HCT116 (cell line): ENCODE data around the gene OLFML1. TPM values are rescaled to one million over a fixed set of nuclear protein-coding genes. Genes with fewer than 3 reads are reported as not detected.

ENCODE experiments used
- ATAC-seq: fragments of 200-7000 bp; cut with Tn5 transposase; 2 replicates; pipeline ENCODE4 v1.9.1; 2020; ENCODE audit warnings: mild to moderate bottlenecking, moderate library complexity
- BruUV-seq: library from RNA; stranded (reverse); fragments of 400-500 nt; replicated peaks from 2 replicates; lab custom pipeline; 2021; lab: Mats Ljungman, UMichigan
- CTCF ChIA-PET: fragments of 300-600 bp; sonication (Branson Sonifier 250); formaldehyde crosslinking; loops from one replicate; lab custom pipeline; 2021; ENCODE audit warnings: antibody characterized with exemption; lab: Charles Lee
- POLR2A ChIA-PET: fragments of 300-600, 350-600 bp; sonication (Branson Sonifier 250); formaldehyde crosslinking; loops from one replicate; lab custom pipeline; 2021; ENCODE audit warnings: antibody characterized with exemption; lab: Charles Lee
- RAD21 ChIA-PET, 2 experiments: fragments of 300-600 bp; sonication (Branson Sonifier 250); formaldehyde crosslinking; loops; one replicate each; lab custom pipeline; 2023; ENCODE audit warnings: low total read pairs in 2 of 2; ENCODE audit not compliant: uncharacterized antibody in 2 of 2, unreplicated experiment in 2 of 2, low non-redundant PET in 1 of 2; lab: Charles Lee
- DNase-seq: peaks from one replicate; pipeline ENCODE4 v3.0.0-alpha.2; 2010; ENCODE audit warnings: low read depth, low spot score
- H2AFZ ChIP-seq: fragments of 200-600 bp; shearing (Covaris generic), sonication (generic); 2 replicates; pipeline ENCODE4 v1.6.1; 2017; ENCODE audit warnings: low read depth, mixed run types, mixed read lengths, antibody characterized with exemption, low read length; ENCODE audit not compliant: poor library complexity, severe bottlenecking
- H3K27ac ChIP-seq: 2 replicates; pipeline ENCODE4 v1.5.1; 2012; ENCODE audit warnings: low read depth, low read length
- H3K27me3 ChIP-seq: fragments of 200-600 bp; sonication (generic); 2 replicates; pipeline ENCODE4 v1.6.1; 2016; ENCODE audit warnings: mixed run types, low read length, mixed read lengths; ENCODE audit not compliant: insufficient read depth
- H3K36me3 ChIP-seq, 2 experiments: fragments of 200-500 bp in 1 of 2; fragments of 200-600 bp in 1 of 2; sonication (Bioruptor generic) in 1 of 2; sonication (generic) in 1 of 2; 2 replicates each; pipeline versions ENCODE4 v1.5.1 to v1.6.1; 2014 to 2016; ENCODE audit warnings: low read length in 2 of 2, inconsistent platforms in 1 of 2, mixed read lengths in 1 of 2, mixed run types in 1 of 2; ENCODE audit not compliant: insufficient read depth in 2 of 2, control insufficient read depth in 1 of 2
- H3K4me1 ChIP-seq, 2 experiments: fragments of 200-600 bp in 1 of 2; sonication (generic) in 1 of 2; 2 replicates each; pipeline versions ENCODE4 v1.5.1 to v1.6.1; 2012 to 2017; ENCODE audit warnings: low read length in 2 of 2, inconsistent platforms in 1 of 2, mild to moderate bottlenecking in 1 of 2, mixed read lengths in 1 of 2, mixed run types in 1 of 2, moderate library complexity in 1 of 2; ENCODE audit not compliant: insufficient read depth in 2 of 2, control insufficient read depth in 1 of 2
- H3K4me2 ChIP-seq: fragments of 200-600 bp; sonication (generic); 2 replicates; pipeline ENCODE4 v1.6.1; 2017; ENCODE audit warnings: mixed run types, low read length, mixed read lengths
- H3K4me3 ChIP-seq, 2 experiments: fragments of 200-600 bp in 1 of 2; sonication (generic) in 1 of 2; replicated peaks in 1 of 2; 2 replicates each; pipeline ENCODE4 v1.5.1; 2011 to 2016; ENCODE audit warnings: low read length in 2 of 2, control low read depth in 1 of 2, low read depth in 1 of 2, mild to moderate bottlenecking in 1 of 2, mixed read lengths in 1 of 2, mixed run types in 1 of 2
- H3K79me2 ChIP-seq: fragments of 200-600 bp; sonication (generic); 2 replicates; pipeline ENCODE4 v1.6.1; 2017; ENCODE audit warnings: mild to moderate bottlenecking, mixed run types, low read length, moderate library complexity, mixed read lengths; ENCODE audit not compliant: insufficient read depth
- H3K9ac ChIP-seq: fragments of 200-600 bp; sonication (generic); 2 replicates; pipeline ENCODE4 v1.6.1; 2016; ENCODE audit warnings: low read length, mixed read lengths
- H3K9me2 ChIP-seq: fragments of 200-600 bp; sonication (generic), shearing (Covaris generic); 2 replicates; pipeline ENCODE4 v1.6.1; 2017; ENCODE audit warnings: mixed run types, mild to moderate bottlenecking, moderate library complexity; ENCODE audit not compliant: insufficient read depth
- H3K9me3 ChIP-seq, 2 experiments: fragments of 200-500 bp in 1 of 2; fragments of 200-600 bp in 1 of 2; sonication (Bioruptor generic) in 1 of 2; sonication (generic) in 1 of 2; 2 replicates each; pipeline ENCODE4 v1.6.1; 2014 to 2017; ENCODE audit warnings: low read length in 2 of 2, mixed read lengths in 2 of 2, inconsistent platforms in 1 of 2, low read depth in 1 of 2, mild to moderate bottlenecking in 1 of 2, mixed run types in 1 of 2, moderate library complexity in 1 of 2; ENCODE audit not compliant: control insufficient read depth in 1 of 2, insufficient read depth in 1 of 2
- H4K20me1 ChIP-seq: fragments of 200-600 bp; sonication (generic), shearing (Covaris generic); 2 replicates; pipeline ENCODE4 v1.6.1; 2017; ENCODE audit warnings: mixed run types, mild to moderate bottlenecking, moderate library complexity; ENCODE audit not compliant: insufficient read depth
- ATF3 ChIP-seq: IDR thresholded peaks from 2 replicates; pipeline ENCODE4 v1.6.1; 2012
- CEBPB ChIP-seq: IDR thresholded peaks from 2 replicates; pipeline ENCODE4 v1.6.1; 2012; ENCODE audit warnings: low read depth
- EGR1 ChIP-seq: IDR thresholded peaks from 2 replicates; pipeline ENCODE4 v1.6.1; 2012; ENCODE audit warnings: low read depth
- ELF1 ChIP-seq: IDR thresholded peaks from 2 replicates; pipeline ENCODE4 v1.6.1; 2012; ENCODE audit warnings: low read depth, borderline replicate concordance
- EZH2 ChIP-seq: fragments of 200-600 bp; sonication (generic); IDR thresholded peaks from 2 replicates; pipeline ENCODE4 v1.6.1; 2017; ENCODE audit warnings: antibody characterized with exemption, mixed run types
- FOSL1 ChIP-seq: IDR thresholded peaks from 2 replicates; pipeline ENCODE4 v1.6.1; 2012; ENCODE audit warnings: low read depth
- JUND ChIP-seq: IDR thresholded peaks from 2 replicates; pipeline ENCODE4 v1.6.1; 2012
- MAX ChIP-seq: IDR thresholded peaks from 2 replicates; pipeline ENCODE4 v1.6.1; 2012
- POLR2A ChIP-seq: IDR thresholded peaks from 2 replicates; pipeline ENCODE4 v1.7.0; 2011; ENCODE audit warnings: borderline replicate concordance; ENCODE audit not compliant: insufficient read depth, insufficient read length; ENCODE audit errors: extremely low read depth
- POLR2AphosphoS5 ChIP-seq: IDR thresholded peaks from 2 replicates; pipeline ENCODE4 v1.6.1; 2011; ENCODE audit warnings: mild to moderate bottlenecking, low read depth, low read length, moderate library complexity
- SIN3A ChIP-seq: IDR thresholded peaks from 2 replicates; pipeline ENCODE4 v1.6.1; 2012; ENCODE audit warnings: low read depth
- SP1 ChIP-seq: IDR thresholded peaks from 2 replicates; pipeline ENCODE4 v1.6.1; 2012; ENCODE audit warnings: low read depth
- SRF ChIP-seq: IDR thresholded peaks from 2 replicates; pipeline ENCODE4 v1.6.1; 2012; ENCODE audit warnings: low read depth
- TCF7L2 ChIP-seq: IDR thresholded peaks from 2 replicates; pipeline ENCODE4 v1.7.0; 2011; ENCODE audit warnings: borderline replicate concordance, inconsistent platforms; ENCODE audit not compliant: insufficient read depth, insufficient read length; ENCODE audit errors: extremely low read depth
- YY1 ChIP-seq: IDR thresholded peaks from 2 replicates; pipeline ENCODE4 v1.6.1; 2011; ENCODE audit warnings: low read length, low read depth, moderate library complexity, mild to moderate bottlenecking; ENCODE audit not compliant: insufficient replicate concordance; ENCODE audit errors: extremely low read depth
- ZFX ChIP-seq: fragments of 450-650 bp; IDR thresholded peaks from 2 replicates; pipeline ENCODE4 v1.6.1; 2017
- ZNF274 ChIP-seq: fragments of 200-500 bp; sonication (Bioruptor generic); IDR thresholded peaks from 2 replicates; pipeline ENCODE4 v1.6.1; 2014; ENCODE audit warnings: mild to moderate bottlenecking, low read depth, low read length, inconsistent platforms
- intact Hi-C: fragments of 100-400 bp; cut with micrococcal nuclease; formaldehyde crosslinking; loops from 2 replicates; pipeline ENCODE4 v1.10.0; 2022
- total RNA-seq: library from RNA; stranded (reverse); gene quantifications from one replicate; pipeline ENCODE4 v1.2.1, GENCODE V29; 2021; ENCODE audit not compliant: unreplicated experiment
- TF ChIP-seq, protein P1 (sequence below): IDR thresholded peaks from 2 replicates; pipeline ENCODE4 v1.6.1; 2012; ENCODE audit warnings: low read depth
- TF ChIP-seq, protein P2 (sequence below), 3 experiments: fragments of 200-600 bp in 1 of 3; sonication (generic) in 1 of 3; IDR thresholded peaks in 2 of 3; conservative IDR thresholded peaks in 1 of 3; 2 replicates each; pipeline ENCODE4 v1.5.1; 2012 to 2017; ENCODE audit warnings: low read depth in 2 of 3, low read length in 2 of 3, antibody characterized with exemption in 1 of 3, borderline replicate concordance in 1 of 3, control low read depth in 1 of 3, mild to moderate bottlenecking in 1 of 3, mixed read lengths in 1 of 3, mixed run types in 1 of 3, moderate library complexity in 1 of 3; ENCODE audit not compliant: insufficient read depth in 1 of 3

Gene OLFML1
- total RNA-seq, 1 experiment from 2014 or later = not detected

DNA sequence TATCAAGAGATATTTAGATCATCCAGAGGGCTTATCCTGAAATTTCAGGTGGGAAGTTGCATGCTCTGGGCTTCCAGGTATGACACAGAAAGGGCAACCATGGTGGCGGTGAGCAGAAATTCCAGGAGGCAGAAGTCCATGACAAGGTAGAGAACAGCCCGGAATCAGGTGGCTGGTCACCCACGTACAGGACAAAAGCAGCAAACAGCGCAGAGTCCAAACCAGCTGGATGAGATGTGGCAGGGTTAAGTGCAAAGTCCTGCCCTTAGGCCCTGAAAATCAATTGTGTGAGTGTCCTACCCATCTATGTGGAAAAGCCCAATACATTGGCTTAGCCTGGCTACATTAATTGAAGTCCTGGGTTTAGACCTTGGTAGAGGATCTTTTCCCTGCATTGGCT lies 40.1 kb downstream of the OLFML1 start:
- no peak overlapping the region for H3K9ac ChIP-seq
- no peaks in the 10 kb centered on the region for H3K79me2 ChIP-seq
- ChIA-PET POLR2A (no interaction called here), CTCF (no interaction called here), RAD21 (no interaction called here)
- no peak overlapping the region for H3K4me3 ChIP-seq
- H3K9me3 ChIP-seq = no peaks in the 10 kb centered on the region
- intact Hi-C loops = no loop called here
- BruUV-seq = no TSS peak
- no peak for DNase-seq
- no peaks in the 10 kb centered on the region for H3K4me1 ChIP-seq
- H3K4me2 ChIP-seq = no peak overlapping the region
- no peak for ATAC-seq
- H3K9me2 ChIP-seq = no peaks in the 10 kb centered on the region
- no peak overlapping the region for H3K27ac ChIP-seq
- TF ChIP-seq SRF = no peak
- TF ChIP-seq POLR2AphosphoS5 = no peak
- no peak for TF ChIP-seq SP1
- no peak for TF ChIP-seq EZH2
- no peak for TF ChIP-seq SIN3A
- no peak for TF ChIP-seq FOSL1
- TF ChIP-seq CEBPB = no peak
- no peak for TF ChIP-seq JUND
- TF ChIP-seq MAX = no peak
- TF ChIP-seq POLR2A = no peak
- no peak for TF ChIP-seq ZNF274
- no peak for TF ChIP-seq ELF1
- no peak for TF ChIP-seq YY1
- TF ChIP-seq TCF7L2 = no peak
- no peak for TF ChIP-seq ZFX
- no peak for TF ChIP-seq ATF3
- TF ChIP-seq, protein P1, sequence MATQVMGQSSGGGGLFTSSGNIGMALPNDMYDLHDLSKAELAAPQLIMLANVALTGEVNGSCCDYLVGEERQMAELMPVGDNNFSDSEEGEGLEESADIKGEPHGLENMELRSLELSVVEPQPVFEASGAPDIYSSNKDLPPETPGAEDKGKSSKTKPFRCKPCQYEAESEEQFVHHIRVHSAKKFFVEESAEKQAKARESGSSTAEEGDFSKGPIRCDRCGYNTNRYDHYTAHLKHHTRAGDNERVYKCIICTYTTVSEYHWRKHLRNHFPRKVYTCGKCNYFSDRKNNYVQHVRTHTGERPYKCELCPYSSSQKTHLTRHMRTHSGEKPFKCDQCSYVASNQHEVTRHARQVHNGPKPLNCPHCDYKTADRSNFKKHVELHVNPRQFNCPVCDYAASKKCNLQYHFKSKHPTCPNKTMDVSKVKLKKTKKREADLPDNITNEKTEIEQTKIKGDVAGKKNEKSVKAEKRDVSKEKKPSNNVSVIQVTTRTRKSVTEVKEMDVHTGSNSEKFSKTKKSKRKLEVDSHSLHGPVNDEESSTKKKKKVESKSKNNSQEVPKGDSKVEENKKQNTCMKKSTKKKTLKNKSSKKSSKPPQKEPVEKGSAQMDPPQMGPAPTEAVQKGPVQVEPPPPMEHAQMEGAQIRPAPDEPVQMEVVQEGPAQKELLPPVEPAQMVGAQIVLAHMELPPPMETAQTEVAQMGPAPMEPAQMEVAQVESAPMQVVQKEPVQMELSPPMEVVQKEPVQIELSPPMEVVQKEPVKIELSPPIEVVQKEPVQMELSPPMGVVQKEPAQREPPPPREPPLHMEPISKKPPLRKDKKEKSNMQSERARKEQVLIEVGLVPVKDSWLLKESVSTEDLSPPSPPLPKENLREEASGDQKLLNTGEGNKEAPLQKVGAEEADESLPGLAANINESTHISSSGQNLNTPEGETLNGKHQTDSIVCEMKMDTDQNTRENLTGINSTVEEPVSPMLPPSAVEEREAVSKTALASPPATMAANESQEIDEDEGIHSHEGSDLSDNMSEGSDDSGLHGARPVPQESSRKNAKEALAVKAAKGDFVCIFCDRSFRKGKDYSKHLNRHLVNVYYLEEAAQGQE = no peak
- TF ChIP-seq, protein P2, sequence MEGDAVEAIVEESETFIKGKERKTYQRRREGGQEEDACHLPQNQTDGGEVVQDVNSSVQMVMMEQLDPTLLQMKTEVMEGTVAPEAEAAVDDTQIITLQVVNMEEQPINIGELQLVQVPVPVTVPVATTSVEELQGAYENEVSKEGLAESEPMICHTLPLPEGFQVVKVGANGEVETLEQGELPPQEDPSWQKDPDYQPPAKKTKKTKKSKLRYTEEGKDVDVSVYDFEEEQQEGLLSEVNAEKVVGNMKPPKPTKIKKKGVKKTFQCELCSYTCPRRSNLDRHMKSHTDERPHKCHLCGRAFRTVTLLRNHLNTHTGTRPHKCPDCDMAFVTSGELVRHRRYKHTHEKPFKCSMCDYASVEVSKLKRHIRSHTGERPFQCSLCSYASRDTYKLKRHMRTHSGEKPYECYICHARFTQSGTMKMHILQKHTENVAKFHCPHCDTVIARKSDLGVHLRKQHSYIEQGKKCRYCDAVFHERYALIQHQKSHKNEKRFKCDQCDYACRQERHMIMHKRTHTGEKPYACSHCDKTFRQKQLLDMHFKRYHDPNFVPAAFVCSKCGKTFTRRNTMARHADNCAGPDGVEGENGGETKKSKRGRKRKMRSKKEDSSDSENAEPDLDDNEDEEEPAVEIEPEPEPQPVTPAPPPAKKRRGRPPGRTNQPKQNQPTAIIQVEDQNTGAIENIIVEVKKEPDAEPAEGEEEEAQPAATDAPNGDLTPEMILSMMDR (IDR thresholded peaks at IDR 0.05 in 2 of 3, conservative IDR thresholded peaks at IDR 0.05 in 1 of 3; ENCODE audit: borderline replicate concordance in 1 of 3, insufficient read depth in 1 of 3, low read depth in 2 of 3, low read length in 2 of 3) = no peak
- TF ChIP-seq EGR1 = no peak
- no peaks in the 10 kb centered on the region for H3K36me3 ChIP-seq
- no peak overlapping the region for H2AFZ ChIP-seq
- H4K20me1 ChIP-seq = no peaks in the 10 kb centered on the region
- H3K27me3 ChIP-seq = peaks cover 7% of the 10 kb centered on the region; the same call in 1 of the 2 replicates
